WTC11 (cell line): ENCODE results near the gene SLC44A2. TPM values are rescaled to one million over a fixed set of nuclear protein-coding genes. Genes with fewer than 3 reads are reported as not detected.

Experiments used
- CREB1 ChIP-seq: sonication (generic); formaldehyde crosslinking; IDR thresholded peaks from 2 replicates; pipeline ENCODE4 v1.8.0; 2023; ENCODE audit warnings: mild to moderate bottlenecking, missing genetic modification reagents
- CREM ChIP-seq: sonication (generic); formaldehyde crosslinking; IDR thresholded peaks from 2 replicates; pipeline ENCODE4 v1.8.1; 2022; ENCODE audit warnings: mild to moderate bottlenecking, missing genetic modification reagents, moderate library complexity
- FOXJ3 ChIP-seq: sonication (generic); formaldehyde crosslinking; IDR thresholded peaks from 2 replicates; pipeline ENCODE4 v1.9.0; 2021; ENCODE audit warnings: missing genetic modification reagents, mild to moderate bottlenecking, borderline replicate concordance
- JAZF1 ChIP-seq: fragments of 250-450 bp; sonication (Bioruptor Pico); IDR thresholded peaks from 2 replicates; pipeline ENCODE4 v1.9.0; 2021; ENCODE audit warnings: moderate library complexity, mild to moderate bottlenecking, inconsistent platforms
- NFE2L1 ChIP-seq: sonication (generic); formaldehyde crosslinking; IDR thresholded peaks from 2 replicates; pipeline ENCODE4 v1.8.1; 2023; ENCODE audit warnings: missing genetic modification reagents
- RORB ChIP-seq: fragments of 250-450 bp; sonication (Bioruptor Pico); IDR thresholded peaks from 2 replicates; pipeline ENCODE4 v1.9.0; 2021; ENCODE audit warnings: mild to moderate bottlenecking
- SOX15 ChIP-seq: fragments of 250-450 bp; sonication (Bioruptor Pico); IDR thresholded peaks from 2 replicates; pipeline ENCODE4 v1.9.0; 2021; ENCODE audit warnings: mild to moderate bottlenecking
- TP53 ChIP-seq: sonication (generic); formaldehyde crosslinking; IDR thresholded peaks from 2 replicates; pipeline ENCODE4 v1.8.1; 2023; ENCODE audit warnings: mild to moderate bottlenecking, missing genetic modification reagents
- ZBTB21 ChIP-seq: sonication (generic); formaldehyde crosslinking; IDR thresholded peaks from 2 replicates; pipeline ENCODE4 v1.8.1; 2023; ENCODE audit warnings: mild to moderate bottlenecking, missing genetic modification reagents, borderline replicate concordance
- ZNF138 ChIP-seq: sonication (generic); formaldehyde crosslinking; conservative IDR thresholded peaks from 2 replicates; pipeline ENCODE4 v1.8.1; 2022; ENCODE audit warnings: mild to moderate bottlenecking, moderate library complexity, missing genetic modification reagents
- ZNF263 ChIP-seq: sonication (generic); formaldehyde crosslinking; IDR thresholded peaks from 2 replicates; pipeline ENCODE4 v1.8.1; 2022; ENCODE audit warnings: low read depth, mild to moderate bottlenecking, moderate library complexity, missing genetic modification reagents
- ZNF317 ChIP-seq: sonication (generic); formaldehyde crosslinking; IDR thresholded peaks from 2 replicates; pipeline ENCODE4 v1.8.1; 2023; ENCODE audit warnings: low read depth, mild to moderate bottlenecking, moderate library complexity, missing genetic modification reagents, borderline replicate concordance
- ZNF396 ChIP-seq: fragments of 250-450 bp; sonication (Bioruptor Pico); IDR thresholded peaks from 2 replicates; pipeline ENCODE4 v1.8.0; 2021; ENCODE audit warnings: mild to moderate bottlenecking, moderate library complexity, borderline replicate concordance
- ZNF423 ChIP-seq: fragments of 250-450 bp; sonication (Bioruptor Pico); IDR thresholded peaks from 2 replicates; pipeline ENCODE4 v2.1.2; 2022; ENCODE audit warnings: mild to moderate bottlenecking, moderate library complexity
- total RNA-seq: library from RNA; stranded (reverse); gene quantifications from 3 replicates; pipeline ENCODE4 v1.2.3, GENCODE V29; 2021
- TF ChIP-seq, protein P1 (sequence below): sonication (generic); formaldehyde crosslinking; IDR thresholded peaks from 2 replicates; pipeline ENCODE4 v1.8.0; 2022; ENCODE audit warnings: mild to moderate bottlenecking, missing genetic modification reagents
- TF ChIP-seq, protein P2 (sequence below): sonication (generic); formaldehyde crosslinking; IDR thresholded peaks from 2 replicates; pipeline ENCODE4 v1.8.1; 2023; ENCODE audit warnings: mild to moderate bottlenecking, missing genetic modification reagents, borderline replicate concordance
- TF ChIP-seq, protein P3 (sequence below): fragments of 250-450 bp; sonication (Bioruptor Pico); IDR thresholded peaks from 2 replicates; pipeline ENCODE4 v1.9.0; 2021; ENCODE audit warnings: moderate library complexity, mild to moderate bottlenecking, inconsistent platforms, borderline replicate concordance
- TF ChIP-seq, protein P4 (sequence below): sonication (generic); formaldehyde crosslinking; IDR thresholded peaks from 2 replicates; pipeline ENCODE4 v1.8.0; 2022; ENCODE audit warnings: mild to moderate bottlenecking, missing genetic modification reagents
- TF ChIP-seq, protein P5 (sequence below): sonication (generic); formaldehyde crosslinking; IDR thresholded peaks from 2 replicates; pipeline ENCODE4 v1.8.0; 2022; ENCODE audit warnings: mild to moderate bottlenecking, missing genetic modification reagents
- TF ChIP-seq, protein P6 (sequence below): sonication (generic); formaldehyde crosslinking; conservative IDR thresholded peaks from 2 replicates; pipeline ENCODE4 v1.8.1; 2022; ENCODE audit warnings: mild to moderate bottlenecking, missing genetic modification reagents
- TF ChIP-seq, protein P7 (sequence below): sonication (generic); formaldehyde crosslinking; conservative IDR thresholded peaks from 2 replicates; pipeline ENCODE4 v1.8.1; 2023; ENCODE audit warnings: mild to moderate bottlenecking, low read depth, missing genetic modification reagents, moderate library complexity
- TF ChIP-seq, protein P8 (sequence below): fragments of 250-450 bp; sonication (Bioruptor Pico); IDR thresholded peaks from 2 replicates; pipeline ENCODE4 v1.9.0; 2021; ENCODE audit warnings: mild to moderate bottlenecking
- TF ChIP-seq, protein P9 (sequence below): sonication (generic); formaldehyde crosslinking; IDR thresholded peaks from 2 replicates; pipeline ENCODE4 v1.8.1; 2023; ENCODE audit warnings: mild to moderate bottlenecking, missing genetic modification reagents, moderate library complexity

Gene SLC44A2
- total RNA-seq, 1 experiment from 2014 or later: 109 TPM

DNA sequence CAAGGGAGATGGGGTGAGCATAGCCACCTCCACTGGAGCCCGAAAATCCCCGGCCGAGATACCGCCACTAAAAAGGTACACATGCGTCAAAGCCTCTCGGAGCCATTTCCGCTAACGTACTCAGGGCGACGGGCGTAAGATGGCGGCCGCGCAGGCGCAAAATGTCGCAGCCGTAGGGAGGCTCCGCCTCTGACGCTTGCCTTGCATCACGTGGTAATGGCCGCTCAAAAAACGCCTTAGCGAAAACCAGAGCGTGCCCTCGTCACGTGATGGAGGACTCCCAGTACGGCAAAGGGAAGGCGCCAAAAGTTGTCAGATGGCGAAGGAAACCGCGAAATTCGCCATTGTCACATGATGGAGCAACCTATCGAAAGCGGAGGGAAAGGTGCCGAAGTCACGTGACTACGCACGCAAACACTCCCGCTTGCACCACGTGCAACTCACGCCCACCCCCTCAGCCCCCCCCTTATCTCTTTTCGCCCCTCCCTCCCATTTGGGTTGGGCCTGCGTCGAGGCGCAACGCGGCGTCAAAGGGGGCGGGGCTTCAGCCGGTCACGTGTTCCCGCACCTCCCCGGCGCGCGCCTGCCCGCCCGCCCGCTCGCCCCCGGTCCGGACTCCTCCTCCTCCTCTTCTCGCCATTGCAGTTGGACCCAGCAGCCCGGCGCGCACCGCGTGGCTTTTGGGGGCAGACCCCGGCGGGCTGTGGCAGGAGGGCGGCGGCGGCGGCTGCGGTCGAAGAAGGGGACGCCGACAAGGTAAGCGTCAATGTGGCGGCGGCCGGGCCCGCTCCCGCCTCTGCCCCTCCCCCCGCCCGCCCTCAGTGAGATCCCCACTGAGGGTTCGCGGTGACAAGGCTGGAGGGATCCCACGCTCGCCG is 28.6 kb downstream of the SLC44A2 start, which contains the start of gene ILF3 (continued):
- TF ChIP-seq, protein P1, sequence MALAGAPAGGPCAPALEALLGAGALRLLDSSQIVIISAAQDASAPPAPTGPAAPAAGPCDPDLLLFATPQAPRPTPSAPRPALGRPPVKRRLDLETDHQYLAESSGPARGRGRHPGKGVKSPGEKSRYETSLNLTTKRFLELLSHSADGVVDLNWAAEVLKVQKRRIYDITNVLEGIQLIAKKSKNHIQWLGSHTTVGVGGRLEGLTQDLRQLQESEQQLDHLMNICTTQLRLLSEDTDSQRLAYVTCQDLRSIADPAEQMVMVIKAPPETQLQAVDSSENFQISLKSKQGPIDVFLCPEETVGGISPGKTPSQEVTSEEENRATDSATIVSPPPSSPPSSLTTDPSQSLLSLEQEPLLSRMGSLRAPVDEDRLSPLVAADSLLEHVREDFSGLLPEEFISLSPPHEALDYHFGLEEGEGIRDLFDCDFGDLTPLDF (CRISPR knock-in tag): peak; percentile 23; the same call in 1 of the 2 replicates
- TF ChIP-seq, protein P2, sequence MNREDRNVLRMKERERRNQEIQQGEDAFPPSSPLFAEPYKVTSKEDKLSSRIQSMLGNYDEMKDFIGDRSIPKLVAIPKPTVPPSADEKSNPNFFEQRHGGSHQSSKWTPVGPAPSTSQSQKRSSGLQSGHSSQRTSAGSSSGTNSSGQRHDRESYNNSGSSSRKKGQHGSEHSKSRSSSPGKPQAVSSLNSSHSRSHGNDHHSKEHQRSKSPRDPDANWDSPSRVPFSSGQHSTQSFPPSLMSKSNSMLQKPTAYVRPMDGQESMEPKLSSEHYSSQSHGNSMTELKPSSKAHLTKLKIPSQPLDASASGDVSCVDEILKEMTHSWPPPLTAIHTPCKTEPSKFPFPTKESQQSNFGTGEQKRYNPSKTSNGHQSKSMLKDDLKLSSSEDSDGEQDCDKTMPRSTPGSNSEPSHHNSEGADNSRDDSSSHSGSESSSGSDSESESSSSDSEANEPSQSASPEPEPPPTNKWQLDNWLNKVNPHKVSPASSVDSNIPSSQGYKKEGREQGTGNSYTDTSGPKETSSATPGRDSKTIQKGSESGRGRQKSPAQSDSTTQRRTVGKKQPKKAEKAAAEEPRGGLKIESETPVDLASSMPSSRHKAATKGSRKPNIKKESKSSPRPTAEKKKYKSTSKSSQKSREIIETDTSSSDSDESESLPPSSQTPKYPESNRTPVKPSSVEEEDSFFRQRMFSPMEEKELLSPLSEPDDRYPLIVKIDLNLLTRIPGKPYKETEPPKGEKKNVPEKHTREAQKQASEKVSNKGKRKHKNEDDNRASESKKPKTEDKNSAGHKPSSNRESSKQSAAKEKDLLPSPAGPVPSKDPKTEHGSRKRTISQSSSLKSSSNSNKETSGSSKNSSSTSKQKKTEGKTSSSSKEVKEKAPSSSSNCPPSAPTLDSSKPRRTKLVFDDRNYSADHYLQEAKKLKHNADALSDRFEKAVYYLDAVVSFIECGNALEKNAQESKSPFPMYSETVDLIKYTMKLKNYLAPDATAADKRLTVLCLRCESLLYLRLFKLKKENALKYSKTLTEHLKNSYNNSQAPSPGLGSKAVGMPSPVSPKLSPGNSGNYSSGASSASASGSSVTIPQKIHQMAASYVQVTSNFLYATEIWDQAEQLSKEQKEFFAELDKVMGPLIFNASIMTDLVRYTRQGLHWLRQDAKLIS (CRISPR knock-in tag): no peak
- TF ChIP-seq, protein P3, sequence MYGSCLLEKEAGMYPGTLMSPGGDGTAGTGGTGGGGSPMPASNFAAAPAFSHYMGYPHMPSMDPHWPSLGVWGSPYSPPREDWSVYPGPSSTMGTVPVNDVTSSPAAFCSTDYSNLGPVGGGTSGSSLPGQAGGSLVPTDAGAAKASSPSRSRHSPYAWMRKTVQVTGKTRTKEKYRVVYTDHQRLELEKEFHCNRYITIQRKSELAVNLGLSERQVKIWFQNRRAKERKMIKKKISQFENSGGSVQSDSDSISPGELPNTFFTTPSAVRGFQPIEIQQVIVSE: no peak
- TF ChIP-seq TP53 (CRISPR knock-in tag) (peak; percentile 16; the same call in 1 of the 2 replicates), ZNF423 (no peak), RORB (CRISPR knock-in tag) (no peak), FOXJ3 (CRISPR knock-in tag) (no peak), CREB1 (CRISPR knock-in tag) (peak; percentile 72; the same call in 1 of the 2 replicates), ZNF317 (CRISPR knock-in tag) (no peak; the same call in 1 of the 2 replicates), SOX15 (CRISPR knock-in tag) (no peak), NFE2L1 (CRISPR knock-in tag) (peak; percentile 90; the same call in 1 of the 2 replicates), JAZF1 (CRISPR knock-in tag) (no peak), CREM (peak; percentile 90), ZNF263 (CRISPR knock-in tag) (no peak), ZNF396 (no peak), ZNF138 (CRISPR knock-in tag) (no peak), ZBTB21 (no peak)
- TF ChIP-seq, protein P4, sequence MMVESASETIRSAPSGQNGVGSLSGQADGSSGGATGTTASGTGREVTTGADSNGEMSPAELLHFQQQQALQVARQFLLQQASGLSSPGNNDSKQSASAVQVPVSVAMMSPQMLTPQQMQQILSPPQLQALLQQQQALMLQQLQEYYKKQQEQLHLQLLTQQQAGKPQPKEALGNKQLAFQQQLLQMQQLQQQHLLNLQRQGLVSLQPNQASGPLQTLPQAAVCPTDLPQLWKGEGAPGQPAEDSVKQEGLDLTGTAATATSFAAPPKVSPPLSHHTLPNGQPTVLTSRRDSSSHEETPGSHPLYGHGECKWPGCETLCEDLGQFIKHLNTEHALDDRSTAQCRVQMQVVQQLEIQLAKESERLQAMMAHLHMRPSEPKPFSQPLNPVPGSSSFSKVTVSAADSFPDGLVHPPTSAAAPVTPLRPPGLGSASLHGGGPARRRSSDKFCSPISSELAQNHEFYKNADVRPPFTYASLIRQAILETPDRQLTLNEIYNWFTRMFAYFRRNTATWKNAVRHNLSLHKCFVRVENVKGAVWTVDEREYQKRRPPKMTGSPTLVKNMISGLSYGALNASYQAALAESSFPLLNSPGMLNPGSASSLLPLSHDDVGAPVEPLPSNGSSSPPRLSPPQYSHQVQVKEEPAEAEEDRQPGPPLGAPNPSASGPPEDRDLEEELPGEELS (CRISPR knock-in tag): peak; percentile 4
- TF ChIP-seq, protein P5, sequence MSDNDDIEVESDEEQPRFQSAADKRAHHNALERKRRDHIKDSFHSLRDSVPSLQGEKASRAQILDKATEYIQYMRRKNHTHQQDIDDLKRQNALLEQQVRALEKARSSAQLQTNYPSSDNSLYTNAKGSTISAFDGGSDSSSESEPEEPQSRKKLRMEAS (CRISPR knock-in tag): peak; percentile 97
- TF ChIP-seq, protein P6, sequence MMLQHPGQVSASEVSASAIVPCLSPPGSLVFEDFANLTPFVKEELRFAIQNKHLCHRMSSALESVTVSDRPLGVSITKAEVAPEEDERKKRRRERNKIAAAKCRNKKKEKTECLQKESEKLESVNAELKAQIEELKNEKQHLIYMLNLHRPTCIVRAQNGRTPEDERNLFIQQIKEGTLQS (CRISPR knock-in tag): no peak
- TF ChIP-seq, protein P7, sequence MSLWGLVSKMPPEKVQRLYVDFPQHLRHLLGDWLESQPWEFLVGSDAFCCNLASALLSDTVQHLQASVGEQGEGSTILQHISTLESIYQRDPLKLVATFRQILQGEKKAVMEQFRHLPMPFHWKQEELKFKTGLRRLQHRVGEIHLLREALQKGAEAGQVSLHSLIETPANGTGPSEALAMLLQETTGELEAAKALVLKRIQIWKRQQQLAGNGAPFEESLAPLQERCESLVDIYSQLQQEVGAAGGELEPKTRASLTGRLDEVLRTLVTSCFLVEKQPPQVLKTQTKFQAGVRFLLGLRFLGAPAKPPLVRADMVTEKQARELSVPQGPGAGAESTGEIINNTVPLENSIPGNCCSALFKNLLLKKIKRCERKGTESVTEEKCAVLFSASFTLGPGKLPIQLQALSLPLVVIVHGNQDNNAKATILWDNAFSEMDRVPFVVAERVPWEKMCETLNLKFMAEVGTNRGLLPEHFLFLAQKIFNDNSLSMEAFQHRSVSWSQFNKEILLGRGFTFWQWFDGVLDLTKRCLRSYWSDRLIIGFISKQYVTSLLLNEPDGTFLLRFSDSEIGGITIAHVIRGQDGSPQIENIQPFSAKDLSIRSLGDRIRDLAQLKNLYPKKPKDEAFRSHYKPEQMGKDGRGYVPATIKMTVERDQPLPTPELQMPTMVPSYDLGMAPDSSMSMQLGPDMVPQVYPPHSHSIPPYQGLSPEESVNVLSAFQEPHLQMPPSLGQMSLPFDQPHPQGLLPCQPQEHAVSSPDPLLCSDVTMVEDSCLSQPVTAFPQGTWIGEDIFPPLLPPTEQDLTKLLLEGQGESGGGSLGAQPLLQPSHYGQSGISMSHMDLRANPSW (CRISPR knock-in tag): no peak
- TF ChIP-seq, protein P8, sequence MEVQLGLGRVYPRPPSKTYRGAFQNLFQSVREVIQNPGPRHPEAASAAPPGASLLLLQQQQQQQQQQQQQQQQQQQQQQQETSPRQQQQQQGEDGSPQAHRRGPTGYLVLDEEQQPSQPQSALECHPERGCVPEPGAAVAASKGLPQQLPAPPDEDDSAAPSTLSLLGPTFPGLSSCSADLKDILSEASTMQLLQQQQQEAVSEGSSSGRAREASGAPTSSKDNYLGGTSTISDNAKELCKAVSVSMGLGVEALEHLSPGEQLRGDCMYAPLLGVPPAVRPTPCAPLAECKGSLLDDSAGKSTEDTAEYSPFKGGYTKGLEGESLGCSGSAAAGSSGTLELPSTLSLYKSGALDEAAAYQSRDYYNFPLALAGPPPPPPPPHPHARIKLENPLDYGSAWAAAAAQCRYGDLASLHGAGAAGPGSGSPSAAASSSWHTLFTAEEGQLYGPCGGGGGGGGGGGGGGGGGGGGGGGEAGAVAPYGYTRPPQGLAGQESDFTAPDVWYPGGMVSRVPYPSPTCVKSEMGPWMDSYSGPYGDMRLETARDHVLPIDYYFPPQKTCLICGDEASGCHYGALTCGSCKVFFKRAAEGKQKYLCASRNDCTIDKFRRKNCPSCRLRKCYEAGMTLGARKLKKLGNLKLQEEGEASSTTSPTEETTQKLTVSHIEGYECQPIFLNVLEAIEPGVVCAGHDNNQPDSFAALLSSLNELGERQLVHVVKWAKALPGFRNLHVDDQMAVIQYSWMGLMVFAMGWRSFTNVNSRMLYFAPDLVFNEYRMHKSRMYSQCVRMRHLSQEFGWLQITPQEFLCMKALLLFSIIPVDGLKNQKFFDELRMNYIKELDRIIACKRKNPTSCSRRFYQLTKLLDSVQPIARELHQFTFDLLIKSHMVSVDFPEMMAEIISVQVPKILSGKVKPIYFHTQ (CRISPR knock-in tag): no peak
- TF ChIP-seq, protein P9, sequence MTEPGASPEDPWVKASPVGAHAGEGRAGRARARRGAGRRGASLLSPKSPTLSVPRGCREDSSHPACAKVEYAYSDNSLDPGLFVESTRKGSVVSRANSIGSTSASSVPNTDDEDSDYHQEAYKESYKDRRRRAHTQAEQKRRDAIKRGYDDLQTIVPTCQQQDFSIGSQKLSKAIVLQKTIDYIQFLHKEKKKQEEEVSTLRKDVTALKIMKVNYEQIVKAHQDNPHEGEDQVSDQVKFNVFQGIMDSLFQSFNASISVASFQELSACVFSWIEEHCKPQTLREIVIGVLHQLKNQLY (CRISPR knock-in tag): no peak
